ENCODE results near the gene TRPV5.

The TRPV5 gene

DNA sequence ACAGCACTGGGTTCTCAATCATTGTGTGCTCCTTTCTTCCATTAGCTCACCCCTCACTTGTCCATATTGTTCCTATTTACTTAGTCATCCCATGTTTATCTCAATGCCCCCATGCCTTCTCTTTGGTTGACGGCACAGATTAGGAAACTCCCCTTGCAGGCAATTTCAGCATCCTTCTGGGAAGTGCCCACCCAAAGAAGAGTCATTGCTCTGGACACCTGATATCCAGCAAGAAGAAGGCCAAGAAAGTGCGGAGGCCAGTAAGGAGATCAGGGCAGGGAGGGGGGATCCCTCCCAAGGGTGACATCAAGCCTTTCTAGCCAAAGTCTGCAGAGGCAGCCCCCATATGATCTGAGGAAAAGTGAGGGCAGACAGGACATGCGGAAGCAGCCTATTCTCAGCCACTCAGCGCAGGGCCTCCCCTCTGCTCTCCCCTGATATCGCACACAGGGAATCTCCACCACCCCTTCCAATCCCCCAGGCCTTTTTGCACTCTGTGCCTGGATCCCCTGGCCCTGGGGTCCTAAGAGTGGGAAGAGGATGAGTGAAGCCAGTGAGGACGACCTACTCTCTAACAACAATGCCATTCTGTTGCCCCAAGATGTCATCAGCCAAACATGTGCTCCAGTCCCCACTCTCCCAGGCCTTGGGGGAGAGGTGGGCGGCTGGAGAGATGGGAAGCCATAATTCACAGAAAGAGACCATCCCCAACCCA lies 49.8 kb downstream of the TRPV5 start:
- TF ChIP-seq, protein P1, sequence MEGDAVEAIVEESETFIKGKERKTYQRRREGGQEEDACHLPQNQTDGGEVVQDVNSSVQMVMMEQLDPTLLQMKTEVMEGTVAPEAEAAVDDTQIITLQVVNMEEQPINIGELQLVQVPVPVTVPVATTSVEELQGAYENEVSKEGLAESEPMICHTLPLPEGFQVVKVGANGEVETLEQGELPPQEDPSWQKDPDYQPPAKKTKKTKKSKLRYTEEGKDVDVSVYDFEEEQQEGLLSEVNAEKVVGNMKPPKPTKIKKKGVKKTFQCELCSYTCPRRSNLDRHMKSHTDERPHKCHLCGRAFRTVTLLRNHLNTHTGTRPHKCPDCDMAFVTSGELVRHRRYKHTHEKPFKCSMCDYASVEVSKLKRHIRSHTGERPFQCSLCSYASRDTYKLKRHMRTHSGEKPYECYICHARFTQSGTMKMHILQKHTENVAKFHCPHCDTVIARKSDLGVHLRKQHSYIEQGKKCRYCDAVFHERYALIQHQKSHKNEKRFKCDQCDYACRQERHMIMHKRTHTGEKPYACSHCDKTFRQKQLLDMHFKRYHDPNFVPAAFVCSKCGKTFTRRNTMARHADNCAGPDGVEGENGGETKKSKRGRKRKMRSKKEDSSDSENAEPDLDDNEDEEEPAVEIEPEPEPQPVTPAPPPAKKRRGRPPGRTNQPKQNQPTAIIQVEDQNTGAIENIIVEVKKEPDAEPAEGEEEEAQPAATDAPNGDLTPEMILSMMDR (IDR thresholded peaks at IDR 0.05; ENCODE audit: insufficient read depth, low read length, missing control alignments), result no peak
- ChIA-PET CTCF (interaction anchor here (2.7 to 5.4 kb wide), 3 partner anchors 13 to 331 kb away, joined by 11 to 52 read pairs (median 27); no protein-coding TSS in a partner anchor), POLR2A (no interaction called here)
- no peak overlapping the region for H3K4me3 ChIP-seq (ENCODE audit: low read depth, low read length)
- DNase-seq (ENCODE audit: low read depth, low spot score), result no peak

DNA sequence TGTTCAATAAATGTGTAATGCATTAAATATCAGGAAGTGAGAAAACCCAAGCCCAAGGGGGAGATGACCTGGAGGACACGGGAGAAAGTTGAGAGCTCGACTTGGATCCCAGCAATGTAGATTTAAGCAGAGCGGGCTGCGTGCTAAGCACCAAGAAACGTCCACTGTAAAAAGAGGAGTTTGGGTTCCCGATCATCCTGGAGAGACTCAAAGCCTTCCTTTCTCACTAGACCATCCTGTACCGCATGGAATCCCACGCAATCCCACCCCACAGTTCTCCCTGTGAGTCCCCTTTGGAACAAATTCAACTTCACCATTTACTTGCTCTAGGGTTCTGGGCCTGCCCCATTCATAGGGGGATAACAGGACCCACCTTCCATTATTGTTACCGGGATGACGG lies 50.4 kb downstream of the TRPV5 start:
- CTCF ChIA-PET, result interaction anchor here (2.7 to 5.4 kb wide), 4 partner anchors 12 to 332 kb away, joined by 11 to 52 read pairs (median 21); no protein-coding TSS in a partner anchor

DNA sequence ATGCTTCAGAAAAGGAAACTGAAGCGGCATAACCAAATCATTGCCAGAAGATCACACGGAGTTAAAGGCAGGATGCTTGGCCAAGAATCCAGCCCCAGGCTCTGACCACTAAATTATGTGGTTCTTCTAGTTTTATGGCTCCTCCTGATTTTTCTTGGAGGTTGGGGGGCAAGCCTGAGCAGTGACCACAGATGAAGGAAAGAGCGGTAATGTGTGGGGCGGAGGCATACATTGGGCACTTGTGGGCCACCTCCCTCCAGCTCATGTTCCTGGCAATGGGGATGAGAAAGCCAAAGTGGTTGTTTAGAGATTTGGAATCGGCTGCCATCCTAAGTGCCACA lies 51.2 kb downstream of the TRPV5 start:
- ChIA-PET CTCF (interaction anchor here (2.7 to 5.4 kb wide), 4 partner anchors 11 to 333 kb away, joined by 11 to 52 read pairs (median 21); no protein-coding TSS in a partner anchor), POLR2A (no interaction called here)
- no peak for DNase-seq (ENCODE audit: low read depth, low spot score)
- H3K4me3 ChIP-seq (ENCODE audit: low read depth, low read length), result no peak overlapping the region
- TF ChIP-seq, protein P1 (IDR thresholded peaks at IDR 0.05; ENCODE audit: insufficient read depth, low read length, missing control alignments), result no peak

More for the DNA sequence above, 50.4 kb downstream of the TRPV5 start:
- POLR2A ChIA-PET, result no interaction called here
- no peak overlapping the region for H3K4me3 ChIP-seq (ENCODE audit: low read depth, low read length)
- no peak for DNase-seq (ENCODE audit: low read depth, low spot score)
- TF ChIP-seq, protein P1 (IDR thresholded peaks at IDR 0.05; ENCODE audit: insufficient read depth, low read length, missing control alignments), result no peak

DNA sequence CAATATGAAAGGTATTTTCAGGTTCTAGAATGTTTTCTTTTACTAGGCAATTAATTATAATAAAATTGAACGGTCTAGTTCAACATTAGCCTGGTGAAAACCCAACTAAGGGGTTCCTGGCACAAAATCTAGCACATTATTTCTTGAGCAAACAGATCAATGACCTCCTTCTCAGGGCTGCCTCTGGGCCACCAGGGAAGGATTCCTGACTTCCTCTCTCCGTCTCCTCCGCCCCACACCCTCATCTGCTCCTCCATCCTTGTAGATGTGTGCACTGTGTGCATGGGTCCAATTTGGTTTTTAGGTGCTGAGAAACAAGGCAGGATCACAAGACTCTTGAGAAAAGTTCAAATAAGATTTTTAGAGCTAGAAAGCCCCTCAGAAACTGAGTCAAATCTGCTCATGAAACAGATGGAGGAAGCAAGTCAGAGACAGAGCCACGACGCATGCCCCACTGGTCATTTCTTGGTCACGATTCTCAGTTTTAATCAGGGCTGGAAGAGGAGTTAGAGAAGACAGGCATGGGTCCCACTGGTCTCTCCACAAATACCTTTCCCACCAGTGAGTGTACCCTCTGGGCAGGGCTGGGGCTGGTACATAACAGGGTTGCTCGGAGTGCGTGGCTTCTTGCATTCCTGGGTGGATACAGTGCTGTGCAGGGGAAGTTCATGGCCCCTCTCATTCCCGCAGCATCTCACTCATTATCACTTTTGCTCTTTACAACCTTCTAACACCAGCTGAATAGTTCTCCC lies 51.8 kb downstream of the TRPV5 start:
- no peak for DNase-seq (ENCODE audit: low read depth, low spot score)
- no peak overlapping the region for H3K4me3 ChIP-seq (ENCODE audit: low read depth, low read length)
- TF ChIP-seq, protein P1 (IDR thresholded peaks at IDR 0.05; ENCODE audit: insufficient read depth, low read length, missing control alignments), result no peak
- POLR2A ChIA-PET, result no interaction called here
- CTCF ChIA-PET, result interaction anchor here (0.9 to 5.4 kb wide), 9 partner anchors 11 to 333 kb away, joined by 3 to 52 read pairs (median 11); no protein-coding TSS in a partner anchor

DNA sequence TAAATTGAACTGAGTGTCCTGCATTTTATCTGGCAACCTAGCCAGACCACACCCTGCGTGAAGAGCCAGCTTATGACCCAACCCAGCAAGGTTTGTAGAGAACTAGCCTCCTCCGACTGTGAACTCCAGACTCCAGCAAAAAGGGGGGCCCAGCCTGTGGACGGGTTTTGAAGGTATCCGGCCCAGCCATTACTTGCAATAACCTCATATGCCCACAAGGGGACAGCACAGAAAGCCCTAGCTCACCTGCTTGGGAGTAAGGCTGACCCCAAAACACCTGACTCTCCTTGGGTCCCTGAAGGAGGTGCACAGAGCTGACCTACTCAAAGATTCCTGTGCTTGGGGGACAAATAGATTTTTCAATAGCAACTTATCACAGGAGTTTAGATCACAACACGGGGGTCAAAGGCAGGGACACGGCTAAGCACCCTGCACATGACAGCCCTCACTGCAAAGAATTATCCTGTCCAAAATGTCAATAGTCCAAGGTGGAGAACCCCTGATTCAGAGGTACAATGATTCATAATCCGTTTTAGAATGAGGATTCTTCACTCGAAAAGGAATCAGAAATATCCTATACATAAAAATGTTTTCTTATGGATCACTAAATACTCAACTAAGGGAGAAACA lies 52.6 kb downstream of the TRPV5 start:
- no peak overlapping the region for H3K4me3 ChIP-seq (ENCODE audit: low read depth, low read length)
- CTCF ChIA-PET, result interaction anchor here (0.9 to 5.4 kb wide), 10 partner anchors 10 to 334 kb away, joined by 3 to 52 read pairs (median 10); no protein-coding TSS in a partner anchor
- no peak for DNase-seq (ENCODE audit: low read depth, low spot score)
- TF ChIP-seq, protein P1 (IDR thresholded peaks at IDR 0.05; ENCODE audit: insufficient read depth, low read length, missing control alignments), result peak; percentile 60
- POLR2A ChIA-PET, result no interaction called here

Data from AG04449 (cell line).